Stimulated activated CD4-positive, alpha-beta T cell treated with anti-CD3 and anti-CD28 coated beads, Interleukin-4, amount 100 ng/mL, for 24 hours (primary cell): Measurements from ENCODE around the gene CAMKMT.

Experiments used
- DNase-seq: peaks from one replicate; pipeline ENCODE4 v3.0.0-alpha.2; 2020

The CAMKMT gene

GRCh38 chr2:44810892-44811530, 449.3 kb downstream of the CAMKMT start:
- no peak for DNase-seq

- no peak for DNase-seq
These were observed 451.4 kb downstream of the CAMKMT start for GRCh38 chr2:44813165-44813564.

- no peak for DNase-seq
These were observed 451.9 kb downstream of the CAMKMT start for GRCh38 chr2:44813658-44814057.

- DNase-seq = no peak
These were observed 455.5 kb downstream of the CAMKMT start for GRCh38 chr2:44817256-44817655.

- no peak for DNase-seq
These were observed 456.1 kb downstream of the CAMKMT start for GRCh38 chr2:44817673-44818335.

- DNase-seq = no peak
These were observed 457.3 kb downstream of the CAMKMT start for GRCh38 chr2:44819061-44819460.

GRCh38 chr2:44821500-44821899, 459.8 kb downstream of the CAMKMT start:
- DNase-seq = no peak

- DNase-seq = no peak
These were observed 460.4 kb downstream of the CAMKMT start for GRCh38 chr2:44822174-44822573.
